Right lobe of liver (tissue), 4 donors: Measurements from ENCODE around the gene FRMD4A.

ENCODE experiments used
- POLR2A ChIP-seq: fragments of 450-650 bp; IDR thresholded peaks from one replicate; pipeline ENCODE4 v1.6.1; 2017; ENCODE audit warnings: antibody characterized with exemption, mild to moderate bottlenecking
- TF ChIP-seq, protein P1 (sequence below), 4 donors: fragments of 200-600 bp in 3 of 4; fragments of 450-650 bp in 1 of 4; IDR thresholded peaks; one replicate each; pipeline versions ENCODE4 v1.5.1 to v1.8.0; 2016 to 2022; ENCODE audit warnings: antibody characterized with exemption in 4 of 4, mild to moderate bottlenecking in 2 of 4
- donor health status: DM: no; HTN: no; CAD: no.
- donor health status: DM: no; HTN: no; CAD: no.
- donor health status: DM: no; HTN: yes; CAD: no.

DNA sequence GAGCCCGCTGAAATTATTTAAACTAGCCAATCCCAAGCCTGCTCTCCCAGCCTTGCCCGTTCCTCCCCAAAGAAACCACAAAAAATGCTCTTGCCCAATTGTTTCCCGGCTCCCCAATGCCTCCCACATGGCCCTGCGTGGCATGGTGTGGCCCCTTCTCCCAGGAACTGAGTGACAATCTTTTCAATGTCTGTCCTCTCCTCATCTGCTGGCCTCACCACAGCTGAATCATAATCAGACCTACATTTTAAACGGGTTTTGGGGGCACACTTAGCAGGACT is 542.5 kb downstream of the FRMD4A start:
- no peak for TF ChIP-seq POLR2A
- TF ChIP-seq, protein P1, sequence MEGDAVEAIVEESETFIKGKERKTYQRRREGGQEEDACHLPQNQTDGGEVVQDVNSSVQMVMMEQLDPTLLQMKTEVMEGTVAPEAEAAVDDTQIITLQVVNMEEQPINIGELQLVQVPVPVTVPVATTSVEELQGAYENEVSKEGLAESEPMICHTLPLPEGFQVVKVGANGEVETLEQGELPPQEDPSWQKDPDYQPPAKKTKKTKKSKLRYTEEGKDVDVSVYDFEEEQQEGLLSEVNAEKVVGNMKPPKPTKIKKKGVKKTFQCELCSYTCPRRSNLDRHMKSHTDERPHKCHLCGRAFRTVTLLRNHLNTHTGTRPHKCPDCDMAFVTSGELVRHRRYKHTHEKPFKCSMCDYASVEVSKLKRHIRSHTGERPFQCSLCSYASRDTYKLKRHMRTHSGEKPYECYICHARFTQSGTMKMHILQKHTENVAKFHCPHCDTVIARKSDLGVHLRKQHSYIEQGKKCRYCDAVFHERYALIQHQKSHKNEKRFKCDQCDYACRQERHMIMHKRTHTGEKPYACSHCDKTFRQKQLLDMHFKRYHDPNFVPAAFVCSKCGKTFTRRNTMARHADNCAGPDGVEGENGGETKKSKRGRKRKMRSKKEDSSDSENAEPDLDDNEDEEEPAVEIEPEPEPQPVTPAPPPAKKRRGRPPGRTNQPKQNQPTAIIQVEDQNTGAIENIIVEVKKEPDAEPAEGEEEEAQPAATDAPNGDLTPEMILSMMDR (IDR thresholded peaks at IDR 0.05): no peak
